ENCODE measurements around the gene DAD1.
"Not testable (repeated sequence)": the region's sequence is repeated elsewhere in the genome, so short reads cannot be mapped to it uniquely, and the experiment has no call there.

DAD1 gene

GRCh38 chr14:22557846-22558220, 31.2 kb downstream of the DAD1 start:
- WGBS: 67% methylated on average over 1 of the region's 1 CpG
- no peak overlapping the region for H3K4me3 ChIP-seq (ENCODE audit: low read length)
- H3K27me3 ChIP-seq (ENCODE audit: insufficient read depth, low read length): no peaks in the 10 kb centered on the region
- peaks cover 24% of the 10 kb centered on the region for H3K4me1 ChIP-seq (ENCODE audit: insufficient read depth, low read length)
- no peak overlapping the region for H3K9ac ChIP-seq (ENCODE audit: low read depth, low read length)
- no peaks in the 10 kb centered on the region for H3K9me3 ChIP-seq (ENCODE audit: insufficient read depth, low read depth, low read length)
- H3K36me3 ChIP-seq (ENCODE audit: insufficient read depth, low read length): no peaks in the 10 kb centered on the region
- no peak overlapping the region for H3K27ac ChIP-seq (ENCODE audit: low read depth, low read length)

- Histone ChIP-seq H3K36me3 (ENCODE audit: insufficient read depth, low read length) (no peaks in the 10 kb centered on the region), H3K4me3 (ENCODE audit: low read length) (peak overlapping the region; percentile 40), H3K4me1 (ENCODE audit: insufficient read depth, low read length) (peaks cover 24% of the 10 kb centered on the region), H3K9ac (ENCODE audit: low read depth, low read length) (peak overlapping the region; percentile 51), H3K27me3 (ENCODE audit: insufficient read depth, low read length) (no peaks in the 10 kb centered on the region), H3K9me3 (ENCODE audit: insufficient read depth, low read depth, low read length) (no peaks in the 10 kb centered on the region), H3K27ac (ENCODE audit: low read depth, low read length) (peak overlapping the region; percentile 71; the same call in 1 of the 2 replicates)
- 18% methylated on average over 28 of the region's 28 CpGs for WGBS
These were observed 31.9 kb downstream of the DAD1 start for GRCh38 chr14:22556990-22557623.

GRCh38 chr14:22556021-22556989, 32.7 kb downstream of the DAD1 start:
- no peaks in the 10 kb centered on the region for H3K36me3 ChIP-seq (ENCODE audit: insufficient read depth, low read length)
- no peak overlapping the region for H3K4me3 ChIP-seq (ENCODE audit: low read length)
- H3K4me1 ChIP-seq (ENCODE audit: insufficient read depth, low read length): peaks cover 22% of the 10 kb centered on the region
- H3K9ac ChIP-seq (ENCODE audit: low read depth, low read length): peak overlapping the region; percentile 51
- H3K9me3 ChIP-seq (ENCODE audit: insufficient read depth, low read depth, low read length): no peaks in the 10 kb centered on the region
- no peak overlapping the region for H3K27ac ChIP-seq (ENCODE audit: low read depth, low read length)
- H3K27me3 ChIP-seq (ENCODE audit: insufficient read depth, low read length): no peaks in the 10 kb centered on the region
- 86% methylated on average over 28 of the region's 28 CpGs for WGBS

GRCh38 chr14:22555384-22556011, 33.5 kb downstream of the DAD1 start:
- H3K27ac ChIP-seq (ENCODE audit: low read depth, low read length): no peak overlapping the region

GRCh38 chr14:22554498-22555383, 34.3 kb downstream of the DAD1 start:
- Histone ChIP-seq H3K36me3 (ENCODE audit: insufficient read depth, low read length) (no peaks in the 10 kb centered on the region), H3K4me3 (ENCODE audit: low read length) (no peak overlapping the region), H3K27ac (ENCODE audit: low read depth, low read length) (no peak overlapping the region), H3K9ac (ENCODE audit: low read depth, low read length) (no peak overlapping the region), H3K27me3 (ENCODE audit: insufficient read depth, low read length) (no peaks in the 10 kb centered on the region), H3K4me1 (ENCODE audit: insufficient read depth, low read length) (peaks cover 30% of the 10 kb centered on the region), H3K9me3 (ENCODE audit: insufficient read depth, low read depth, low read length) (no peaks in the 10 kb centered on the region)
- 94% methylated on average over 15 of the region's 15 CpGs for whole genome bisulfite sequencing

More at GRCh38 chr14:22555384-22556011, 33.5 kb downstream of the DAD1 start:
- no peak overlapping the region for H3K9ac ChIP-seq (ENCODE audit: low read depth, low read length)
- no peaks in the 10 kb centered on the region for H3K36me3 ChIP-seq (ENCODE audit: insufficient read depth, low read length)
- no peak overlapping the region for H3K4me3 ChIP-seq (ENCODE audit: low read length)
- WGBS: 91% methylated on average over 4 of the region's 4 CpGs
- H3K27me3 ChIP-seq (ENCODE audit: insufficient read depth, low read length): no peaks in the 10 kb centered on the region
- H3K9me3 ChIP-seq (ENCODE audit: insufficient read depth, low read depth, low read length): no peaks in the 10 kb centered on the region
- peaks cover 22% of the 10 kb centered on the region for H3K4me1 ChIP-seq (ENCODE audit: insufficient read depth, low read length)

GRCh38 chr14:22553861-22554497, 35.0 kb downstream of the DAD1 start:
- not testable (repeated sequence) for H3K36me3 ChIP-seq (ENCODE audit: insufficient read depth, low read length); H3K4me3 ChIP-seq (ENCODE audit: low read length); H3K9me3 ChIP-seq (ENCODE audit: insufficient read depth, low read depth, low read length); H3K9ac ChIP-seq (ENCODE audit: low read depth, low read length); H3K27me3 ChIP-seq (ENCODE audit: insufficient read depth, low read length); H3K27ac ChIP-seq (ENCODE audit: low read depth, low read length)
- WGBS: 88% methylated on average over 14 of the region's 14 CpGs
- peaks cover 28% of the 10 kb centered on the region for H3K4me1 ChIP-seq (ENCODE audit: insufficient read depth, low read length)

GRCh38 chr14:22553445-22553844, 35.6 kb downstream of the DAD1 start:
- Histone ChIP-seq H3K9me3 (ENCODE audit: insufficient read depth, low read depth, low read length) (no peaks in the 10 kb centered on the region), H3K27ac (ENCODE audit: low read depth, low read length) (no peak overlapping the region), H3K4me3 (ENCODE audit: low read length) (no peak overlapping the region), H3K9ac (ENCODE audit: low read depth, low read length) (no peak overlapping the region), H3K4me1 (ENCODE audit: insufficient read depth, low read length) (peaks cover 28% of the 10 kb centered on the region), H3K27me3 (ENCODE audit: insufficient read depth, low read length) (no peaks in the 10 kb centered on the region), H3K36me3 (ENCODE audit: insufficient read depth, low read length) (no peaks in the 10 kb centered on the region)
- WGBS: 82% methylated on average over 5 of the region's 5 CpGs

- Histone ChIP-seq H3K9ac (ENCODE audit: low read depth, low read length) (no peak overlapping the region), H3K4me3 (ENCODE audit: low read length) (no peak overlapping the region), H3K27me3 (ENCODE audit: insufficient read depth, low read length) (no peaks in the 10 kb centered on the region), H3K9me3 (ENCODE audit: insufficient read depth, low read depth, low read length) (no peaks in the 10 kb centered on the region), H3K4me1 (ENCODE audit: insufficient read depth, low read length) (peaks cover 22% of the 10 kb centered on the region), H3K36me3 (ENCODE audit: insufficient read depth, low read length) (no peaks in the 10 kb centered on the region), H3K27ac (ENCODE audit: low read depth, low read length) (no peak overlapping the region)
- 84% methylated on average over 2 of the region's 2 CpGs for WGBS
These were observed 36.3 kb downstream of the DAD1 start for GRCh38 chr14:22552827-22553076.

GRCh38 chr14:22552001-22552826, 36.8 kb downstream of the DAD1 start:
- Histone ChIP-seq H3K4me3 (ENCODE audit: low read length) (no peak overlapping the region), H3K9ac (ENCODE audit: low read depth, low read length) (no peak overlapping the region), H3K27ac (ENCODE audit: low read depth, low read length) (no peak overlapping the region), H3K36me3 (ENCODE audit: insufficient read depth, low read length) (no peaks in the 10 kb centered on the region), H3K27me3 (ENCODE audit: insufficient read depth, low read length) (no peaks in the 10 kb centered on the region), H3K4me1 (ENCODE audit: insufficient read depth, low read length) (peaks cover 19% of the 10 kb centered on the region), H3K9me3 (ENCODE audit: insufficient read depth, low read depth, low read length) (no peaks in the 10 kb centered on the region)
- 85% methylated on average over 13 of the region's 13 CpGs for WGBS

GRCh38 chr14:22551605-22551997, 37.4 kb downstream of the DAD1 start:
- Histone ChIP-seq H3K9me3 (ENCODE audit: insufficient read depth, low read depth, low read length) (no peaks in the 10 kb centered on the region), H3K27ac (ENCODE audit: low read depth, low read length) (no peak overlapping the region), H3K27me3 (ENCODE audit: insufficient read depth, low read length) (no peaks in the 10 kb centered on the region), H3K4me1 (ENCODE audit: insufficient read depth, low read length) (peaks cover 25% of the 10 kb centered on the region), H3K4me3 (ENCODE audit: low read length) (no peak overlapping the region), H3K36me3 (ENCODE audit: insufficient read depth, low read length) (no peaks in the 10 kb centered on the region), H3K9ac (ENCODE audit: low read depth, low read length) (no peak overlapping the region)
- 86% methylated on average over 5 of the region's 5 CpGs for WGBS

Data from HUES64 (cell line).